Measurements from ENCODE around the gene MELTF. TPM values are rescaled to one million over a fixed set of nuclear protein-coding genes. Genes with fewer than 3 reads are reported as not detected.

The MELTF gene
- total RNA-seq, 2 donors from 2014 or later, result 3.1 to 6.7 TPM

DNA sequence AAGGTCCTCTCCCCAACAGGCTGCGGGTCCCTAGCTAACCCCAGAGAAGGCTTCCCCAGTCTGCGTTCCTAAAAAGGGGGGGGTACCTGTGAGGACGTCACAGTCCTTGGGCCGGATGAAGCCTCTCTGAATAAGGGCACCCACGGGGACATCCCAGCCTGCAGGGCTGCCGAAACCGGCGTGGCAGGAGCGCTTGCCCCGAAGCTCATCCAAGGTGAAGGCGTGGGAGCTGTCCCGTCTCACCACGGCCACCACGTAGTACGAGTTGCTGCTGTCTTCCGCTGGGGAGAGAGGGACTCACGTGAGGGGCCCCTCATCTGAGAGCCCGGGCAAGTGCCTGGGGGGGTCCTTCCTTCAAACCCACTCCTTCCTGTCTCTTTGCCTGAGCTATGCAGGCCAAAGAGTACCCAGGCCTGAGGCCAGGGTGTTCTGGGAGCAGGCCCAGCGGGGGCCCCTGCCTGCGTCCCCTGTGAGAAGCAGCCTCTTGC, 20.0 kb downstream of the MELTF start:
- Histone ChIP-seq H3K36me3 (no peaks in the 10 kb centered on the region), H3K9me3 (no peaks in the 10 kb centered on the region), H3K4me1 (no peaks in the 10 kb centered on the region), H3K27me3 (no peaks in the 10 kb centered on the region), H3K27ac (no peak overlapping the region), H3K4me3 (no peak overlapping the region)
- no peak for DNase-seq (ENCODE audit: low spot score)
- TF ChIP-seq, protein P1, sequence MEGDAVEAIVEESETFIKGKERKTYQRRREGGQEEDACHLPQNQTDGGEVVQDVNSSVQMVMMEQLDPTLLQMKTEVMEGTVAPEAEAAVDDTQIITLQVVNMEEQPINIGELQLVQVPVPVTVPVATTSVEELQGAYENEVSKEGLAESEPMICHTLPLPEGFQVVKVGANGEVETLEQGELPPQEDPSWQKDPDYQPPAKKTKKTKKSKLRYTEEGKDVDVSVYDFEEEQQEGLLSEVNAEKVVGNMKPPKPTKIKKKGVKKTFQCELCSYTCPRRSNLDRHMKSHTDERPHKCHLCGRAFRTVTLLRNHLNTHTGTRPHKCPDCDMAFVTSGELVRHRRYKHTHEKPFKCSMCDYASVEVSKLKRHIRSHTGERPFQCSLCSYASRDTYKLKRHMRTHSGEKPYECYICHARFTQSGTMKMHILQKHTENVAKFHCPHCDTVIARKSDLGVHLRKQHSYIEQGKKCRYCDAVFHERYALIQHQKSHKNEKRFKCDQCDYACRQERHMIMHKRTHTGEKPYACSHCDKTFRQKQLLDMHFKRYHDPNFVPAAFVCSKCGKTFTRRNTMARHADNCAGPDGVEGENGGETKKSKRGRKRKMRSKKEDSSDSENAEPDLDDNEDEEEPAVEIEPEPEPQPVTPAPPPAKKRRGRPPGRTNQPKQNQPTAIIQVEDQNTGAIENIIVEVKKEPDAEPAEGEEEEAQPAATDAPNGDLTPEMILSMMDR (IDR thresholded peaks at IDR 0.05), result no peak

DNA sequence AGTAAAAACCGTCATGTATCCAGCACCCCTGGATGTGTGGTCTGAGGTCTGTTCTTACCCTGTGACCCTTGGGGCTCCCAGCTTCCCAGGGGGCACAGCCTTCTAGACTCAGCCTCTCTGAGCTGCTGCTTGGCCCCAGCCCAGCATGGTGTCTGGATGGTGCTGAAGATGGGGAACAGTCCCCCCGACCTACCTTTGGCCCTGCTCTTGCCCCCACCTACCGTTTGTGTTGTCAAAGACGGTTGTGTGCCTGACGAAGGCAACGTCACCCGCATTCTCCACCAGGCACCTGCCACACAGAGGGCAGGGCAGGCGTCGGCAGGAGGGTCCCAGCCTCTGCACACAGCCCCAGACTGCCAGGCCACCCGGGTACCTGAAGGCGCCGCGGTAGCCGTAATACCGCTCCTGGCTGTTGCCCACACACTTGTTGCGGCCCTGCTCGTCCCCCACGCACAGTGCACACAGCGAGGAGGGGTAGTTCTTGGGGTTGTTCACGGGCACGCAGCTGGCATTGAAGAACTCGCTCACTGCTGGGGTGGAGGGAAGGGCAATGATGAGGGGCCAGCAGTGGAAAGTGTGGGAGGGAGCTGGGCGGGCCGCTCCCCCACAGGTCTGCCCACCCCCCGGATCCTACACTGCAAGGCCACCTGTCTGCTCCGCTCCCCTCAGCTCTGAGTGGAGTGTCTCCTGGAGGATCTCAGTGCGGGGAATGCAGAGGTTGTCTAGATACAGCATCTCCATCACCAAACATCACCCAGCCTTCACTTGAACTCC, 21.0 kb downstream of the MELTF start:
- Histone ChIP-seq H3K4me1 (peaks cover 0 to 5% of the 10 kb centered on the region in 2 donors), H3K4me3 (no peak overlapping the region), H3K27me3 (no peaks in the 10 kb centered on the region), H3K27ac (no peak overlapping the region), H3K36me3 (no peaks in the 10 kb centered on the region), H3K9me3 (no peaks in the 10 kb centered on the region)
- DNase-seq (ENCODE audit: low spot score), result no peak
- TF ChIP-seq, protein P1 (IDR thresholded peaks at IDR 0.05), result no peak

DNA sequence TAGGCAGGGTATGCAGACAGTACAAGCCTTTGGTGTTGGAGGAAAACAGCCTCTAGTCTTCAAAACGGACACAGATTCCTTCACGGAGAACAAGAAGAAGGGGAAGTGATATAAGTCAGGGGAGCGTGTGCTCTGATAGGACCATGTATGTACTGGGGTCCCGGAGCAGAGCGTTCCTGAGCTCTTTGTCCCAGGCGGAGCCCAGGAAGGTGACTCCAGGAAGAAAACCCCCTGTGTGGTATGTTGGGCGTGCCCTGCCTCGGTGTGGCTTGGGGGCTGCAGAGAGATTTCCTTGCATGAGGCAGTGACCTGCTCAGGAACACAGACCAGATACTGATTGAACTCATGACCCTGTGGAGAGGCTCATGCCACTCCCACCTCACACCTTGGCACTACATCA, 21.7 kb downstream of the MELTF start:
- DNase-seq (ENCODE audit: low spot score), result no peak
- Histone ChIP-seq H3K27me3 (no peaks in the 10 kb centered on the region), H3K36me3 (no peaks in the 10 kb centered on the region), H3K9me3 (no peaks in the 10 kb centered on the region), H3K4me1 (peaks cover 0 to 8% of the 10 kb centered on the region in 2 donors), H3K4me3 (no peak overlapping the region), H3K27ac (no peak overlapping the region)
- TF ChIP-seq, protein P1 (IDR thresholded peaks at IDR 0.05), result no peak

DNA sequence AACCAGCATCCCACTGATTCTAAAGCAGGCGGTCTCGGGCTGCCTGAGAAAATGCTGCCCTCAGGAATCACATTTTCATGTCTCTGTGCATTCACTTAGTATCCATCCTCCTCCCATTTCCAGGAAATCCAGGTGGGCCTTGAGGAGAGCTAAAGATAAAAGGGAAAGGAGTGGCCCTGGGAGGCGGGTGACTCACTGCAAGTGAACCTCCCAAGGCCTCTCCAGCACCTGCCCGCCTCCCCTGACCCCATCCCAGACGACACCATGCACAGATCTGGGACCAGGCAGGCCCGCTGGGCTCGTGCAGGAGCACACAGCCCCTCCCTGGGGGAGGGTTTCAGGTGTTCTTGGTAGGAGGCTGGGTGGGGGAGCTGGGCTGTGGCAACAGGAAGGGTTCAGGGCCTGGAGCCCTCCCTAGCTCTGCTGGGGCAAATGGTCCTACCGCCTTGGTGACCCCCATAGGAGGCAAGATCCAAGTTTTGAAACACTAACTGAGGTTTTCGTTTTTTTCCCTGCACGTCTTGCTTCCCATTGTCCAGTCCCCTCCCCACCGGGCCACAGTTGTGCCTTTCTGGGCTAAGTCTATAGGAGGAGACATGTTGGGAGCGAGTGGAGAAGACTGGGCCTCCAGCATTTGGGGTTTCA, 22.2 kb downstream of the MELTF start:
- Histone ChIP-seq H3K4me1 (peaks cover 0 to 10% of the 10 kb centered on the region in 2 donors), H3K27me3 (no peaks in the 10 kb centered on the region), H3K4me3 (no peak overlapping the region), H3K9me3 (no peaks in the 10 kb centered on the region), H3K36me3 (no peaks in the 10 kb centered on the region), H3K27ac (no peak overlapping the region)
- TF ChIP-seq, protein P1 (IDR thresholded peaks at IDR 0.05), result no peak
- DNase-seq (ENCODE audit: low spot score), result no peak

DNA sequence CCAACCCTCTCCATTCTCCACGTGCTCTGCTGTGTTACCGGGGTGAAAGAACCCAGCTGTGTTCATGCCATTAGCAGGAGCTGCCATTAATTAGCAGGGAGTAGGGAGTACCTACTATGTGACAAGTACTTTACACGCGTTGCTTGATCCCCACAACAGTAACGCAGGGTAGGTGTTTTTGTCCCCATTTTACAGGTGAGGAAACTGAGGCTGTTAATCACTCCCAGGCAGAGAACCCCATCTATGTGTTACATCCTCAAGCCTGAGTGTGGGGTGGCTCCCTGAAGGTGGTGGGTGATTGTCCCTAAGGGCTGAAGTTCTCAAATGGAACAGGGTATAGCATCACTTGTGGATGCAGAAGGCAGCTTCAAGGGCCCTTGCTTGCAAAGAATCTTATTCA, 22.8 kb downstream of the MELTF start:
- Histone ChIP-seq H3K9me3 (no peaks in the 10 kb centered on the region), H3K4me1 (peaks cover 0 to 16% of the 10 kb centered on the region in 2 donors), H3K4me3 (no peak overlapping the region), H3K27me3 (no peaks in the 10 kb centered on the region), H3K36me3 (no peaks in the 10 kb centered on the region), H3K27ac (no peak overlapping the region)
- DNase-seq (ENCODE audit: low spot score), result no peak
- TF ChIP-seq, protein P1 (IDR thresholded peaks at IDR 0.05), result no peak
